Measurements from ENCODE around the gene CDCA7L.

CDCA7L gene

DNA sequence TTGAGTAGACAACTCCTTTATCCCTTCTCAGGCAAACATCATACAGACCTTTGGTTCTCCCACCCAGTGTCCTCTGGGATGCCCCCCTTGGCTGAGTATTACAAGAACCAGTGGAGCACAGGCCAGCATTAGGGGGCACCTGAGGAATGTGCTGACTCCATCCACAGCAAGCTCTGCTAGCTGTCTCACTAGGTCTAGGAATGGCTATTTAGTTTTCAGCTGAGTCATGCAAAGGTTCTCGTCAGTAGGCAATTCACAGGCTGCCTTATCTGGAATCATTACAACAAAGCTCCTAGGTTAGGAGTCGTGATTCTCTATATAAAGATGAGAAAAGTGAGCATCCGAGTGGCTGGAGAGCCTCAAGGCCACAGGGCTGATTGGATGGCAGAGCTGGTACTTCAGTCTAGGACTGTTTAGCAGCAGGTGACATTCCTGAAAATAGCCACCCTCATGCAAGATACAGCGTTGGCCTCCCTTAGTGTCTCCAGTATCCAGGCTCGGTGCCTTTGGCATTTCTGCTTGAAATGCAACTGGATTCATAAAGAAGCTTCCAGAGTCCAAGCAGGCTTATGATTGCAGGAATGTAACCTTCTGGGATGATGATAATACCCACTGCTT, 75.8 kb downstream of the CDCA7L start:
- Histone ChIP-seq H3K4me1 (ENCODE audit: control insufficient read depth, low read depth, low read length) (peaks cover 5% of the 10 kb centered on the region), H3K4me3 (ENCODE audit: low read length) (no peak overlapping the region), H2BK5ac (ENCODE audit: low read length) (no peak overlapping the region), H3K36me3 (ENCODE audit: control insufficient read depth, insufficient read depth, low read length) (no peaks in the 10 kb centered on the region), H2BK15ac (replicated peaks; ENCODE audit: low read depth) (no peak overlapping the region), H2AK5ac (ENCODE audit: low read length) (no peak overlapping the region), H3K4me2 (ENCODE audit: low read length) (no peak overlapping the region), H3K9ac (ENCODE audit: low read length) (no peak overlapping the region), H3K27ac (ENCODE audit: low read depth, low read length) (no peak overlapping the region), H2BK120ac (ENCODE audit: low read depth, low read length) (no peak overlapping the region), H3K79me1 (ENCODE audit: low read length) (no peaks in the 10 kb centered on the region), H3K23ac (ENCODE audit: low read length) (no peak overlapping the region), H4K5ac (ENCODE audit: low read length) (no peak overlapping the region), H4K8ac (ENCODE audit: low read depth, low read length) (no peak overlapping the region), H3K56ac (ENCODE audit: low read length) (no peak overlapping the region), H3K4ac (ENCODE audit: low read depth, low read length) (no peak overlapping the region), H3K27me3 (ENCODE audit: insufficient read depth, low read length, poor library complexity) (no peaks in the 10 kb centered on the region), H3K79me2 (ENCODE audit: control insufficient read depth, insufficient read depth, low read length) (no peaks in the 10 kb centered on the region), H3K18ac (ENCODE audit: low read length) (peak overlapping the region; percentile 61)
- peak; percentile 87 for DNase-seq
- no CpG with 5 or more reads among the region's 5 CpGs for WGBS (ENCODE audit: extremely low coverage, insufficient coverage, low lambda C conversion rate)

GRCh38 chr7:21868576-21868850, 77.2 kb downstream of the CDCA7L start:
- no peak overlapping the region for H4K5ac ChIP-seq (ENCODE audit: low read length)
- no peak overlapping the region for H3K4ac ChIP-seq (ENCODE audit: low read depth, low read length)
- H3K79me1 ChIP-seq (ENCODE audit: low read length): no peaks in the 10 kb centered on the region
- no peaks in the 10 kb centered on the region for H3K79me2 ChIP-seq (ENCODE audit: control insufficient read depth, insufficient read depth, low read length)
- H3K4me1 ChIP-seq (ENCODE audit: control insufficient read depth, low read depth, low read length): peaks cover 5% of the 10 kb centered on the region
- DNase-seq: no peak
- H3K56ac ChIP-seq (ENCODE audit: low read length): no peak overlapping the region
- no peaks in the 10 kb centered on the region for H3K27me3 ChIP-seq (ENCODE audit: insufficient read depth, low read length, poor library complexity)
- no peak overlapping the region for H3K9ac ChIP-seq (ENCODE audit: low read length)
- no peaks in the 10 kb centered on the region for H3K36me3 ChIP-seq (ENCODE audit: control insufficient read depth, insufficient read depth, low read length)
- H2BK120ac ChIP-seq (ENCODE audit: low read depth, low read length): no peak overlapping the region
- H3K18ac ChIP-seq (ENCODE audit: low read length): no peak overlapping the region
- H3K23ac ChIP-seq (ENCODE audit: low read length): no peak overlapping the region
- no peak overlapping the region for H3K27ac ChIP-seq (ENCODE audit: low read depth, low read length)
- H2AK5ac ChIP-seq (ENCODE audit: low read length): no peak overlapping the region
- WGBS (ENCODE audit: extremely low coverage, insufficient coverage, low lambda C conversion rate): no CpG with 5 or more reads among the region's 3 CpGs
- no peak overlapping the region for H4K8ac ChIP-seq (ENCODE audit: low read depth, low read length)
- no peak overlapping the region for H3K4me2 ChIP-seq (ENCODE audit: low read length)
- H3K4me3 ChIP-seq (ENCODE audit: low read length): no peak overlapping the region
- H2BK15ac ChIP-seq (replicated peaks; ENCODE audit: low read depth): no peak overlapping the region
- H2BK5ac ChIP-seq (ENCODE audit: low read length): no peak overlapping the region

GRCh38 chr7:21867816-21868575, 77.7 kb downstream of the CDCA7L start:
- Histone ChIP-seq H4K8ac (ENCODE audit: low read depth, low read length) (no peak overlapping the region), H3K56ac (ENCODE audit: low read length) (no peak overlapping the region), H3K9ac (ENCODE audit: low read length) (no peak overlapping the region), H3K4ac (ENCODE audit: low read depth, low read length) (no peak overlapping the region), H3K23ac (ENCODE audit: low read length) (no peak overlapping the region), H3K18ac (ENCODE audit: low read length) (no peak overlapping the region), H2BK120ac (ENCODE audit: low read depth, low read length) (no peak overlapping the region), H3K79me1 (ENCODE audit: low read length) (no peaks in the 10 kb centered on the region), H3K79me2 (ENCODE audit: control insufficient read depth, insufficient read depth, low read length) (no peaks in the 10 kb centered on the region), H3K4me2 (ENCODE audit: low read length) (no peak overlapping the region), H2AK5ac (ENCODE audit: low read length) (no peak overlapping the region), H3K4me3 (ENCODE audit: low read length) (no peak overlapping the region), H2BK5ac (ENCODE audit: low read length) (no peak overlapping the region), H4K5ac (ENCODE audit: low read length) (no peak overlapping the region), H3K4me1 (ENCODE audit: control insufficient read depth, low read depth, low read length) (peaks cover 5% of the 10 kb centered on the region), H2BK15ac (replicated peaks; ENCODE audit: low read depth) (no peak overlapping the region), H3K36me3 (ENCODE audit: control insufficient read depth, insufficient read depth, low read length) (no peaks in the 10 kb centered on the region), H3K27ac (ENCODE audit: low read depth, low read length) (no peak overlapping the region), H3K27me3 (ENCODE audit: insufficient read depth, low read length, poor library complexity) (no peaks in the 10 kb centered on the region)
- DNase-seq: no peak
- no CpG with 5 or more reads among the region's 8 CpGs for WGBS (ENCODE audit: extremely low coverage, insufficient coverage, low lambda C conversion rate)

GRCh38 chr7:21867226-21867625, 78.5 kb downstream of the CDCA7L start:
- Histone ChIP-seq H3K18ac (ENCODE audit: low read length) (peak overlapping the region; percentile 80), H3K9ac (ENCODE audit: low read length) (no peak overlapping the region), H3K27ac (ENCODE audit: low read depth, low read length) (no peak overlapping the region)

DNA sequence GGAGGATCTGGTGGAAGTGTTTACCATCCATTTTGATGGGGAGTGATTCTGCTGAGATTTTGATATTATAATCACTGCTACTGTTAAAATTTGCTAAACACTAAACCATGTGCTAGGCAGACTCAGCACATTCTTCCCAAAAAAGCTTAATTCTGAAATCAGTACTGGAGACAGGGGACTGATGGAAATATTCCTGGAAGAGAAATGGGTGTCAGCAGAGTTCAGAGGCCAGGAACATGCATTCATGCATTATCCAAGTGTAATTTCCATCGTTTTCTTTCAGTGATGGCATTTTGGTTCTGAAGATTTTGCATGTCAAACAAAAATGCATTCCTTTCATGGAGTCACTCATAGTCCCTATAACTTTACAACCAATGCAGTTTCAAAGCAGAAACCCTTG, 79.0 kb downstream of the CDCA7L start:
- Histone ChIP-seq H3K79me2 (ENCODE audit: control insufficient read depth, insufficient read depth, low read length) (no peaks in the 10 kb centered on the region), H3K23ac (ENCODE audit: low read length) (no peak overlapping the region), H3K4ac (ENCODE audit: low read depth, low read length) (no peak overlapping the region), H2BK5ac (ENCODE audit: low read length) (no peak overlapping the region), H3K27ac (ENCODE audit: low read depth, low read length) (no peak overlapping the region), H4K8ac (ENCODE audit: low read depth, low read length) (no peak overlapping the region), H2AK5ac (ENCODE audit: low read length) (no peak overlapping the region), H3K56ac (ENCODE audit: low read length) (no peak overlapping the region), H3K9ac (ENCODE audit: low read length) (no peak overlapping the region), H2BK120ac (ENCODE audit: low read depth, low read length) (no peak overlapping the region), H3K27me3 (ENCODE audit: insufficient read depth, low read length, poor library complexity) (no peaks in the 10 kb centered on the region), H3K4me1 (ENCODE audit: control insufficient read depth, low read depth, low read length) (peaks cover 5% of the 10 kb centered on the region), H3K79me1 (ENCODE audit: low read length) (no peaks in the 10 kb centered on the region), H3K4me2 (ENCODE audit: low read length) (no peak overlapping the region), H3K18ac (ENCODE audit: low read length) (no peak overlapping the region), H2BK15ac (replicated peaks; ENCODE audit: low read depth) (no peak overlapping the region), H3K4me3 (ENCODE audit: low read length) (no peak overlapping the region), H4K5ac (ENCODE audit: low read length) (no peak overlapping the region), H3K36me3 (ENCODE audit: control insufficient read depth, insufficient read depth, low read length) (no peaks in the 10 kb centered on the region)
- DNase-seq: no peak
- no CpG with 5 or more reads among the region's 1 CpG for WGBS (ENCODE audit: extremely low coverage, insufficient coverage, low lambda C conversion rate)

More at GRCh38 chr7:21867226-21867625, 78.5 kb downstream of the CDCA7L start:
- Histone ChIP-seq H2BK5ac (ENCODE audit: low read length) (no peak overlapping the region), H4K5ac (ENCODE audit: low read length) (no peak overlapping the region), H3K4me1 (ENCODE audit: control insufficient read depth, low read depth, low read length) (peaks cover 5% of the 10 kb centered on the region), H2AK5ac (ENCODE audit: low read length) (no peak overlapping the region), H2BK120ac (ENCODE audit: low read depth, low read length) (no peak overlapping the region), H3K4me2 (ENCODE audit: low read length) (no peak overlapping the region), H3K4me3 (ENCODE audit: low read length) (no peak overlapping the region), H3K23ac (ENCODE audit: low read length) (no peak overlapping the region), H3K36me3 (ENCODE audit: control insufficient read depth, insufficient read depth, low read length) (no peaks in the 10 kb centered on the region), H3K4ac (ENCODE audit: low read depth, low read length) (no peak overlapping the region), H3K79me2 (ENCODE audit: control insufficient read depth, insufficient read depth, low read length) (no peaks in the 10 kb centered on the region), H3K79me1 (ENCODE audit: low read length) (no peaks in the 10 kb centered on the region), H3K56ac (ENCODE audit: low read length) (no peak overlapping the region), H4K8ac (ENCODE audit: low read depth, low read length) (no peak overlapping the region), H3K27me3 (ENCODE audit: insufficient read depth, low read length, poor library complexity) (no peaks in the 10 kb centered on the region), H2BK15ac (replicated peaks; ENCODE audit: low read depth) (no peak overlapping the region)
- no peak for DNase-seq

Data from mesendoderm (in vitro differentiated cells).